HG03571 (cell line): ENCODE results near the gene HELZ.
"Not testable (repeated sequence)": the region's sequence is repeated elsewhere in the genome, so short reads cannot be mapped to it uniquely, and the experiment has no call there.

Source experiments
- ATAC-seq: cut with Tn5 transposase; IDR thresholded peaks from one replicate; pipeline ENCODE4 v1.9.1; 2021; ENCODE audit not compliant: unreplicated experiment

The HELZ gene

GRCh38 chr17:67148352-67148751 is 96.6 kb downstream of the HELZ start:
- no peak for ATAC-seq

GRCh38 chr17:67145183-67145805 is 99.7 kb downstream of the HELZ start:
- ATAC-seq = no peak

GRCh38 chr17:67143318-67143717 is 101.7 kb downstream of the HELZ start:
- no peak for ATAC-seq

- not testable (repeated sequence) for ATAC-seq
Measured at GRCh38 chr17:67142030-67142429, 103.0 kb downstream of the HELZ start.

GRCh38 chr17:67139784-67140665 is 105.0 kb downstream of the HELZ start:
- ATAC-seq = no peak

- ATAC-seq = no peak
Measured at GRCh38 chr17:67139289-67139688, 105.7 kb downstream of the HELZ start.

GRCh38 chr17:67138392-67138791 is 106.6 kb downstream of the HELZ start:
- ATAC-seq = no peak

- ATAC-seq = no peak
Measured at GRCh38 chr17:67137860-67138259, 107.1 kb downstream of the HELZ start.

GRCh38 chr17:67137026-67137370 is 108.0 kb downstream of the HELZ start:
- no peak for ATAC-seq

- ATAC-seq = no peak
Measured at GRCh38 chr17:67136191-67137025, 108.6 kb downstream of the HELZ start.

- ATAC-seq = no peak
Measured at GRCh38 chr17:67133161-67133560, 111.8 kb downstream of the HELZ start.

GRCh38 chr17:67132366-67132765 is 112.6 kb downstream of the HELZ start:
- ATAC-seq = no peak

GRCh38 chr17:67130768-67131167 is 114.2 kb downstream of the HELZ start:
- ATAC-seq = no peak

GRCh38 chr17:67129283-67129682 is 115.7 kb downstream of the HELZ start:
- ATAC-seq = no peak

- no peak for ATAC-seq
Measured at GRCh38 chr17:67128700-67129099, 116.3 kb downstream of the HELZ start.

GRCh38 chr17:67127925-67128324 is 117.1 kb downstream of the HELZ start:
- ATAC-seq = no peak

- no peak for ATAC-seq
Measured at GRCh38 chr17:67126983-67127382, 118.0 kb downstream of the HELZ start.

GRCh38 chr17:67126543-67126942 is 118.5 kb downstream of the HELZ start:
- ATAC-seq = not testable (repeated sequence)

GRCh38 chr17:67125924-67126323 is 119.1 kb downstream of the HELZ start:
- no peak for ATAC-seq

GRCh38 chr17:67125417-67125816 is 119.6 kb downstream of the HELZ start:
- ATAC-seq = no peak

- no peak for ATAC-seq
Measured at GRCh38 chr17:67124450-67125148, 120.4 kb downstream of the HELZ start.
